ENCODE data around the gene NAA10. TPM values are rescaled to one million over a fixed set of nuclear protein-coding genes. Genes with fewer than 3 reads are reported as not detected.
A peak's percentile ranks its signal among the peaks of the same experiment; 100 is the strongest.

The NAA10 gene
- total RNA-seq, 2 donors from 2014 or later: 60.1 to 66.4 TPM

DNA sequence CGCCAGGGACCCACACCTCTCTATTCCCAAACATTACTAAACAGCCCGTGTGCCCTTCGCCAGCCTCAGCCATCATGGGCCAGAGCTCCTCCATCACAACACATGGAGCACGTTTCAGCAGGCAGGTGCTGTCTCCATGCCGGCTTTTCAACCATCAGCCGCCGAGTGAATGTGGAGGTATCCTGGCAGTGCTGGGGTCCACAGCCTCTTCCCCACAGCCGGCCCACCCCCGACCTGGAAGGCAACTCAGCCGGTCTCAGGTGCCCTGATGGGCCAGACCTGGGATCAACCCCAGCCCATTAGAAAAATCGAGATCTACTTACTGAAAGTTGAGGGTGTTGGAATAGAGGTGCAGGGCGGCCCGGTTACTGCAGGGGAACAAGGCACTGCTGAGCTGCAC, 3.1 kb downstream of the NAA10 start:
- ATAC-seq (ENCODE audit: insufficient number of reproducible peaks, low FRiP score, low read depth): no peak
- Histone ChIP-seq H3K27ac (no peak overlapping the region), H3K4me1 (ENCODE audit: control insufficient read depth in 1 of 2, low read depth in 2 of 2) (peaks cover 3 to 18% of the 10 kb centered on the region in 2 donors), H3K4me3 (no peak overlapping the region), H3K9me3 (no peaks in the 10 kb centered on the region), H3K27me3 (replicated peaks; ENCODE audit: insufficient read depth) (no peaks in the 10 kb centered on the region), H3K36me3 (peaks cover 6% of the 10 kb centered on the region)
- no peak for DNase-seq (ENCODE audit: low spot score)
- TF ChIP-seq, protein P1, sequence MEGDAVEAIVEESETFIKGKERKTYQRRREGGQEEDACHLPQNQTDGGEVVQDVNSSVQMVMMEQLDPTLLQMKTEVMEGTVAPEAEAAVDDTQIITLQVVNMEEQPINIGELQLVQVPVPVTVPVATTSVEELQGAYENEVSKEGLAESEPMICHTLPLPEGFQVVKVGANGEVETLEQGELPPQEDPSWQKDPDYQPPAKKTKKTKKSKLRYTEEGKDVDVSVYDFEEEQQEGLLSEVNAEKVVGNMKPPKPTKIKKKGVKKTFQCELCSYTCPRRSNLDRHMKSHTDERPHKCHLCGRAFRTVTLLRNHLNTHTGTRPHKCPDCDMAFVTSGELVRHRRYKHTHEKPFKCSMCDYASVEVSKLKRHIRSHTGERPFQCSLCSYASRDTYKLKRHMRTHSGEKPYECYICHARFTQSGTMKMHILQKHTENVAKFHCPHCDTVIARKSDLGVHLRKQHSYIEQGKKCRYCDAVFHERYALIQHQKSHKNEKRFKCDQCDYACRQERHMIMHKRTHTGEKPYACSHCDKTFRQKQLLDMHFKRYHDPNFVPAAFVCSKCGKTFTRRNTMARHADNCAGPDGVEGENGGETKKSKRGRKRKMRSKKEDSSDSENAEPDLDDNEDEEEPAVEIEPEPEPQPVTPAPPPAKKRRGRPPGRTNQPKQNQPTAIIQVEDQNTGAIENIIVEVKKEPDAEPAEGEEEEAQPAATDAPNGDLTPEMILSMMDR (IDR thresholded peaks at IDR 0.05): no peak

DNA sequence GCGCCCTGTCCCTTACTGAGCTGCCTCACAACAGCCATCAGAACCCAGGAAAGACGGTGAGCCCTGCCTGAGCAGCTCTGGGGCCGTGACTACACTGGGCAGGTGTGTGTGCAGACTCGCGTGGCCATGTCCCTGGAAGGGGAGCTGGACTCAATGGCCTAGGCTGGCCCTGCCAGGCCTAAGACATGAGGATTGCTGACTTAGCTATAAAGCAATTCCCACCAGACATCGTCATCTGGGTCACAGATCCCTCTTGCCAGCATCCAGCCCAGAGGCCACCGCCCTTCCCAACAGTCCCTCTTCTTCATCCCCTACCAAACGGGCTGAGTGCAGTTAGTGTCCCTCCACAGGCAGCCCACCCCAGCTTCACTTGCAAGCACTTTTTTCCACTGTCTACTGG, 3.7 kb downstream of the NAA10 start:
- H3K27me3 ChIP-seq (replicated peaks; ENCODE audit: insufficient read depth): no peaks in the 10 kb centered on the region
- TF ChIP-seq, protein P1 (IDR thresholded peaks at IDR 0.05): no peak
- H3K9me3 ChIP-seq: no peaks in the 10 kb centered on the region
- H3K27ac ChIP-seq: no peak overlapping the region
- ATAC-seq (ENCODE audit: insufficient number of reproducible peaks, low FRiP score, low read depth) (no peak), DNase-seq (ENCODE audit: low spot score) (no peak)
- peaks cover 3 to 24% of the 10 kb centered on the region in 2 donors for H3K4me1 ChIP-seq (ENCODE audit: control insufficient read depth in 1 of 2, low read depth in 2 of 2)
- no peak overlapping the region for H3K4me3 ChIP-seq
- H3K36me3 ChIP-seq: peaks cover 6% of the 10 kb centered on the region

DNA sequence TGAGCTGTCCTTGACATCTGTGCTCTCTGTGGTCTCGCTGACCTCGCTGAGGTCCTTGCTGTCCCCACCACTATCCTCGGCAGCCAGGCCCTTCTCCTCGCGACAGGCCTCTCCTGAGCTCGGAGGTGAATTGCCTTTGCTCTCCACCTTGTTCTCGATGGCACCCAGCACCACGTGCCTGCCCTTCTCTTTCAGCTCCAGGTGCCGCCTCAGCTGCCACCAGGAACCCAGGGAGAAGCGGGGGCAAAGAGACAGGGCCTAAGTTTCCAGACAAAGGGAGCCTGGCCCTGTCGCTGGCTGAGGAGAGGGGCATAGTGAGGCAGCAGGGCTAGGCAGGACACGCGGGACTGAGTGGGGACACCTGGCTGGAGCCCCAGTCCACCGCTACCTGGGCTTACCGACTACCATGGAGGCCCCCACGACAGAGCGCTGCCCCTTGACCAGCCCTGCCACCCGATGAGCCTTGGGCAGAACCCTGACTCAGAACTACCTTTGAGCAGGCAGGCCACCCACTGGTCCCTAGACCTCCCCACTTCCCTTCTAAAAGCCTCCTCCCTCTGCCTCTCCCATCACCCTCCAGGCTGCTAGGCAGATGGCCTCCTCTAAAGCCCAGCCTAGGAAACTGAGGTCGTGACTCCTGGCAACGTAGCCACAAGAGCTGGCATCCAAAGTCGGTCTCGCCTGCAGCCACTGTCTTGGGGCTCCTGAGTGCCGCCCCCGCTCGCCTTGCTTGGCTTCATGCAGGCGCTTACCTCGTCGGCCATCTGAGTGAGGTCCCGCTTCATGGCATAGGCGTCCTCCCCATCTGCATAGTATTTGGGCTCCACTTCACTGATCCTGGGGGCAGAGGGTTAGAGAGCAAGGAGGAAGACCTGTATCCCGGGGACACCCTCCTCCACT, 4.6 kb downstream of the NAA10 start:
- no peaks in the 10 kb centered on the region for H3K9me3 ChIP-seq
- peaks cover 6% of the 10 kb centered on the region for H3K36me3 ChIP-seq
- H3K4me3 ChIP-seq: no peak overlapping the region
- TF ChIP-seq, protein P1 (IDR thresholded peaks at IDR 0.05): no peak
- no peak overlapping the region for H3K27ac ChIP-seq
- DNase-seq (ENCODE audit: low spot score) (no peak), ATAC-seq (ENCODE audit: insufficient number of reproducible peaks, low FRiP score, low read depth) (no peak)
- peaks cover 3 to 19% of the 10 kb centered on the region in 2 donors for H3K4me1 ChIP-seq (ENCODE audit: control insufficient read depth in 1 of 2, low read depth in 2 of 2)
- no peaks in the 10 kb centered on the region for H3K27me3 ChIP-seq (replicated peaks; ENCODE audit: insufficient read depth)

DNA sequence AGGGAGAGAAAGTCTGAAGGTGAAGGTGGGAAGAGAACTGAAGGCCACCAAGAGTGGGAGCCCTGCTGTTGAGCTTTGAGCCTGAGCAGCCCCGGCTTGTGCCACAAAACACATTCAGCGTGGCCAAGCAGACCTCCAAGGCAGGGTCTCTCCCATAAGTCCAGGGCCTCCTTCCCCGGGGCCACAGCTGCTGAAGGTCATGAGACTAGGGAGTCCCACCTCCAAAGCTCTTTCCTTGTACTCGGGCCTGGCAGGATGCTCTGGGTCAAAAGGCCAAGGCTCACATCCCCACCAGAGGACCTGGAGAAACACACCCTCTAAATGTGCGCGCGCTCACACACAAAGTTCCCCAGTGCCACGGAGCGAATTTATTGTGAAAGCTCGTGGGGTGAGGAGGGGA, 5.3 kb downstream of the NAA10 start:
- Histone ChIP-seq H3K9me3 (no peaks in the 10 kb centered on the region), H3K27ac (no peak overlapping the region), H3K4me1 (ENCODE audit: control insufficient read depth in 1 of 2, low read depth in 2 of 2) (peaks cover 3 to 19% of the 10 kb centered on the region in 2 donors), H3K36me3 (peaks cover 6% of the 10 kb centered on the region), H3K4me3 (no peak overlapping the region), H3K27me3 (replicated peaks; ENCODE audit: insufficient read depth) (no peaks in the 10 kb centered on the region)
- TF ChIP-seq, protein P1 (IDR thresholded peaks at IDR 0.05): no peak
- DNase-seq (ENCODE audit: low spot score): no peak
- ATAC-seq (ENCODE audit: insufficient number of reproducible peaks, low FRiP score, low read depth): no peak

DNA sequence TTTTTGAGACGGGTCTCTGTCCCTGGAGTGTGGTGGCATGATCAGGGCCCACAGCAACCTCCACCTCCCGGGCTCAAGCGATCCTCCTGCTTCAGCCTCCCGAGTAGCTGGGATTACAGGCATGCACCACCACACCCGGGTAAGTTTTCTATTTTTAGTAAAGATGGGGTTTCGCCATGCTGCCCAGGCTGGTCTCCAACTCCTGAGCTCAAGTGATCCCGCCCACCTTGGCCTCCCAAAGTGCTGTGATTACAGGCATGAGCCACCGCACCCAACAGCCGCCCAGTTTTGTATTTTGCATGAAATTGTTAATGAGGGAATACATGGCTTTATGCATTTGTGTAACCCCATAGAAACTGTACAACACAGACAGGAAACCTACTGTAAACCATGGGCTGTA, 6.0 kb downstream of the NAA10 start:
- H3K4me1 ChIP-seq (ENCODE audit: control insufficient read depth in 1 of 2, low read depth in 2 of 2): peaks cover 0 to 15% of the 10 kb centered on the region in 2 donors
- TF ChIP-seq, protein P1 (IDR thresholded peaks at IDR 0.05): no peak
- ATAC-seq (ENCODE audit: insufficient number of reproducible peaks, low FRiP score, low read depth): no peak

More for the DNA sequence above, 6.0 kb downstream of the NAA10 start:
- DNase-seq (ENCODE audit: low spot score): no peak
- no peaks in the 10 kb centered on the region for H3K27me3 ChIP-seq (replicated peaks; ENCODE audit: insufficient read depth)
- H3K4me3 ChIP-seq: peak overlapping the region; percentile 42
- H3K27ac ChIP-seq: no peak overlapping the region
- peaks cover 6% of the 10 kb centered on the region for H3K36me3 ChIP-seq
- H3K9me3 ChIP-seq: no peaks in the 10 kb centered on the region

All from thoracic aorta (tissue), 2 donors.